Measurements from ENCODE around the gene ZIM2. TPM values are rescaled to one million over a fixed set of nuclear protein-coding genes. Genes with fewer than 3 reads are reported as not detected.

Gene ZIM2
- total and polyA plus RNA-seq, 4 donors: 3.1 to 7.8 (median 6.6) TPM

GRCh38 chr19:56834564-56835375, 5.8 kb downstream of the ZIM2 start:
- Histone ChIP-seq H3K27ac (ENCODE audit: low read depth, low read length) (no peak overlapping the region), H3K9me3 (ENCODE audit: control insufficient read depth, insufficient read depth, low read length) (no peaks in the 10 kb centered on the region), H3K4me3 (ENCODE audit: low read depth, low read length) (no peak overlapping the region), H3K4me1 (ENCODE audit: control insufficient read depth, insufficient read depth, low read length) (peaks cover 16% of the 10 kb centered on the region), H3K36me3 (ENCODE audit: control insufficient read depth, insufficient read depth, low read length) (peaks cover 15% of the 10 kb centered on the region), H3K27me3 (ENCODE audit: control insufficient read depth, insufficient read depth, low read length) (no peaks in the 10 kb centered on the region)
- DNase-seq (ENCODE audit: low read depth in 4 of 6, low spot score in 6 of 6): no peak
- 83% methylated on average over 5 of the region's 5 CpGs for WGBS (ENCODE audit: insufficient coverage)

- H3K27ac ChIP-seq (ENCODE audit: low read depth, low read length): no peak overlapping the region
- DNase-seq (ENCODE audit: low read depth in 4 of 6, low spot score in 6 of 6): no peak
- H3K9me3 ChIP-seq (ENCODE audit: control insufficient read depth, insufficient read depth, low read length): no peaks in the 10 kb centered on the region
Observed at GRCh38 chr19:56832352-56832928, 8.1 kb downstream of the ZIM2 start.

GRCh38 chr19:56831255-56831654, 9.3 kb downstream of the ZIM2 start:
- H3K4me1 ChIP-seq (ENCODE audit: control insufficient read depth, insufficient read depth, low read length): no peaks in the 10 kb centered on the region
- H3K9me3 ChIP-seq (ENCODE audit: control insufficient read depth, insufficient read depth, low read length): no peaks in the 10 kb centered on the region
- DNase-seq (ENCODE audit: low read depth in 4 of 6, low spot score in 6 of 6): no peak
- H3K4me3 ChIP-seq (ENCODE audit: low read depth, low read length): no peak overlapping the region
- H3K27ac ChIP-seq (ENCODE audit: low read depth, low read length): no peak overlapping the region
- H3K36me3 ChIP-seq (ENCODE audit: control insufficient read depth, insufficient read depth, low read length): peaks cover 15% of the 10 kb centered on the region
- WGBS (ENCODE audit: insufficient coverage): no CpG with 5 or more reads among the region's 2 CpGs
- no peaks in the 10 kb centered on the region for H3K27me3 ChIP-seq (ENCODE audit: control insufficient read depth, insufficient read depth, low read length)

More at GRCh38 chr19:56832352-56832928, 8.1 kb downstream of the ZIM2 start:
- Histone ChIP-seq H3K4me1 (ENCODE audit: control insufficient read depth, insufficient read depth, low read length) (peaks cover 6% of the 10 kb centered on the region), H3K36me3 (ENCODE audit: control insufficient read depth, insufficient read depth, low read length) (peaks cover 15% of the 10 kb centered on the region), H3K27me3 (ENCODE audit: control insufficient read depth, insufficient read depth, low read length) (no peaks in the 10 kb centered on the region), H3K4me3 (ENCODE audit: low read depth, low read length) (no peak overlapping the region)
- WGBS (ENCODE audit: insufficient coverage): 73% methylated on average over 2 of the region's 5 CpGs

GRCh38 chr19:56829596-56829995, 10.9 kb downstream of the ZIM2 start:
- Histone ChIP-seq H3K36me3 (ENCODE audit: control insufficient read depth, insufficient read depth, low read length) (peaks cover 13% of the 10 kb centered on the region), H3K9me3 (ENCODE audit: control insufficient read depth, insufficient read depth, low read length) (no peaks in the 10 kb centered on the region), H3K4me3 (ENCODE audit: low read depth, low read length) (no peak overlapping the region), H3K4me1 (ENCODE audit: control insufficient read depth, insufficient read depth, low read length) (no peaks in the 10 kb centered on the region), H3K27ac (ENCODE audit: low read depth, low read length) (no peak overlapping the region), H3K27me3 (ENCODE audit: control insufficient read depth, insufficient read depth, low read length) (no peaks in the 10 kb centered on the region)
- DNase-seq (ENCODE audit: low read depth in 4 of 6, low spot score in 6 of 6): no peak
- WGBS (ENCODE audit: insufficient coverage): 75% methylated on average over 4 of the region's 6 CpGs

- no peaks in the 10 kb centered on the region for H3K9me3 ChIP-seq (ENCODE audit: control insufficient read depth, insufficient read depth, low read length)
- peaks cover 18% of the 10 kb centered on the region for H3K36me3 ChIP-seq (ENCODE audit: control insufficient read depth, insufficient read depth, low read length)
- no peak overlapping the region for H3K4me3 ChIP-seq (ENCODE audit: low read depth, low read length)
- no peaks in the 10 kb centered on the region for H3K4me1 ChIP-seq (ENCODE audit: control insufficient read depth, insufficient read depth, low read length)
- H3K27ac ChIP-seq (ENCODE audit: low read depth, low read length): no peak overlapping the region
- no CpG with 5 or more reads among the region's 2 CpGs for WGBS (ENCODE audit: insufficient coverage)
- no peak for DNase-seq (ENCODE audit: low read depth in 4 of 6, low spot score in 6 of 6)
- H3K27me3 ChIP-seq (ENCODE audit: control insufficient read depth, insufficient read depth, low read length): no peaks in the 10 kb centered on the region
Observed at GRCh38 chr19:56827708-56828107, 12.8 kb downstream of the ZIM2 start.

GRCh38 chr19:56823956-56824355, 16.6 kb downstream of the ZIM2 start:
- peaks cover 31% of the 10 kb centered on the region for H3K36me3 ChIP-seq (ENCODE audit: control insufficient read depth, insufficient read depth, low read length)
- no peak for DNase-seq (ENCODE audit: low read depth in 4 of 6, low spot score in 6 of 6)
- WGBS (ENCODE audit: insufficient coverage): over 99% methylated on average over 5 of the region's 6 CpGs

GRCh38 chr19:56823417-56823816, 17.1 kb downstream of the ZIM2 start:
- Histone ChIP-seq H3K27me3 (ENCODE audit: control insufficient read depth, insufficient read depth, low read length) (no peaks in the 10 kb centered on the region), H3K36me3 (ENCODE audit: control insufficient read depth, insufficient read depth, low read length) (peaks cover 31% of the 10 kb centered on the region), H3K27ac (ENCODE audit: low read depth, low read length) (no peak overlapping the region), H3K4me1 (ENCODE audit: control insufficient read depth, insufficient read depth, low read length) (no peaks in the 10 kb centered on the region), H3K4me3 (ENCODE audit: low read depth, low read length) (no peak overlapping the region), H3K9me3 (ENCODE audit: control insufficient read depth, insufficient read depth, low read length) (no peaks in the 10 kb centered on the region)
- WGBS (ENCODE audit: insufficient coverage): 91% methylated on average over 12 of the region's 12 CpGs
- DNase-seq (ENCODE audit: low read depth in 4 of 6, low spot score in 6 of 6): no peak

More at GRCh38 chr19:56823956-56824355, 16.6 kb downstream of the ZIM2 start:
- Histone ChIP-seq H3K27ac (ENCODE audit: low read depth, low read length) (no peak overlapping the region), H3K27me3 (ENCODE audit: control insufficient read depth, insufficient read depth, low read length) (no peaks in the 10 kb centered on the region), H3K4me1 (ENCODE audit: control insufficient read depth, insufficient read depth, low read length) (no peaks in the 10 kb centered on the region), H3K4me3 (ENCODE audit: low read depth, low read length) (no peak overlapping the region), H3K9me3 (ENCODE audit: control insufficient read depth, insufficient read depth, low read length) (no peaks in the 10 kb centered on the region)

- 91% methylated on average over 5 of the region's 5 CpGs for WGBS (ENCODE audit: insufficient coverage)
- DNase-seq (ENCODE audit: low read depth in 4 of 6, low spot score in 6 of 6): no peak
- Histone ChIP-seq H3K27ac (ENCODE audit: low read depth, low read length) (no peak overlapping the region), H3K4me3 (ENCODE audit: low read depth, low read length) (no peak overlapping the region), H3K27me3 (ENCODE audit: control insufficient read depth, insufficient read depth, low read length) (no peaks in the 10 kb centered on the region), H3K36me3 (ENCODE audit: control insufficient read depth, insufficient read depth, low read length) (peaks cover 35% of the 10 kb centered on the region), H3K4me1 (ENCODE audit: control insufficient read depth, insufficient read depth, low read length) (no peaks in the 10 kb centered on the region), H3K9me3 (ENCODE audit: control insufficient read depth, insufficient read depth, low read length) (no peaks in the 10 kb centered on the region)
Observed at GRCh38 chr19:56822755-56823154, 17.8 kb downstream of the ZIM2 start.

GRCh38 chr19:56821675-56822074, 18.9 kb downstream of the ZIM2 start:
- DNase-seq (ENCODE audit: low read depth in 4 of 6, low spot score in 6 of 6): no peak
- Histone ChIP-seq H3K27me3 (ENCODE audit: control insufficient read depth, insufficient read depth, low read length) (no peaks in the 10 kb centered on the region), H3K4me3 (ENCODE audit: low read depth, low read length) (no peak overlapping the region), H3K36me3 (ENCODE audit: control insufficient read depth, insufficient read depth, low read length) (peaks cover 35% of the 10 kb centered on the region), H3K27ac (ENCODE audit: low read depth, low read length) (no peak overlapping the region), H3K9me3 (ENCODE audit: control insufficient read depth, insufficient read depth, low read length) (no peaks in the 10 kb centered on the region), H3K4me1 (ENCODE audit: control insufficient read depth, insufficient read depth, low read length) (no peaks in the 10 kb centered on the region)
- WGBS (ENCODE audit: insufficient coverage): 80% methylated on average over 6 of the region's 6 CpGs

- Histone ChIP-seq H3K4me1 (ENCODE audit: control insufficient read depth, insufficient read depth, low read length) (no peaks in the 10 kb centered on the region), H3K27ac (ENCODE audit: low read depth, low read length) (no peak overlapping the region), H3K9me3 (ENCODE audit: control insufficient read depth, insufficient read depth, low read length) (no peaks in the 10 kb centered on the region), H3K4me3 (ENCODE audit: low read depth, low read length) (no peak overlapping the region), H3K36me3 (ENCODE audit: control insufficient read depth, insufficient read depth, low read length) (peaks cover 35% of the 10 kb centered on the region), H3K27me3 (ENCODE audit: control insufficient read depth, insufficient read depth, low read length) (no peaks in the 10 kb centered on the region)
- DNase-seq (ENCODE audit: low read depth in 4 of 6, low spot score in 6 of 6): no peak
- 74% methylated on average over 5 of the region's 5 CpGs for WGBS (ENCODE audit: insufficient coverage)
Observed at GRCh38 chr19:56821209-56821608, 19.3 kb downstream of the ZIM2 start.
